CD4-positive, alpha-beta T cell treated with Interleukin-2 at 100 ng/mL for 4 hours (primary cell): ENCODE measurements around the gene ZNF488.

Experiments used
- DNase-seq: peaks from one replicate; pipeline ENCODE4 v3.0.0-alpha.2; 2020; ENCODE audit warnings: low spot score

Gene ZNF488

GRCh38 chr10:47381427-47382379 is 2.4 kb downstream of the ZNF488 start:
- no peak for DNase-seq

GRCh38 chr10:47381103-47381395 is 3.0 kb downstream of the ZNF488 start:
- DNase-seq, result no peak

- no peak for DNase-seq
Measured at GRCh38 chr10:47380341-47381102, 3.6 kb downstream of the ZNF488 start.

DNA sequence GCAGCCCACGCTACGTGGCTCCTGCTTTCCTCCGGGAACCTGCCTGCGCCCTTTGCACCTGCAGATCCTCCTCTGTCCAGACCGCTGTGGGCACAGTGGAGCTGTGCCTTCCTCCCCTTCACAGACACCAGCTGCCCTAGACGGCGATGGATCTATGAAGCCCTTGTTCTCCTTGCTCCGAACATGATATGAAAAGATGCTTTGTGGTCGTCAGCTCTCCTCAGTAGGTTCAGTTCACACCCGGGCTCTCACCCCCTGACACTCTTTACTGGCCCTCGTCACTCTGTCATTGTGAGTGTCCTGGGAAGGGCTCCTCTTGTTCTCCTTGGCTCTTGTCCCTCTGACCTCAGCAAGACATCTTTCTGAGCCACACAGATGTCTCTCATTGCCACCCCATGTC is 4.2 kb downstream of the ZNF488 start:
- DNase-seq, result no peak

DNA sequence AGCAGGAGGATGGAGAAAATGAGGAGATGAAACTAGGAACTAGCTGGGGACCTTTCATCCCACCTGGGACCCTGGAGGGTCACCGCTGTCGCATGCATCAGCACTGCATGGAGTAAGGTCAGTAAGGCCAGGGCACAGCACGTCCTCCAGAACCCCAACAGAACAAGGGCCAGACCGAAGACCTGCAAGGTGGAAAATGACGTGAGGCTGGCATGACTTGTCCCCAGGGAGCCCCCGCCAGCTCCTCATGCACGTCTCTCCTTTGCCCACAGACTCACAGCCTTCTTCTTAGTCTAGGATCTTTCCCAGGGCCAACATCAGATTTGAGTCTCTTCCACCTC is 4.7 kb downstream of the ZNF488 start:
- no peak for DNase-seq

DNA sequence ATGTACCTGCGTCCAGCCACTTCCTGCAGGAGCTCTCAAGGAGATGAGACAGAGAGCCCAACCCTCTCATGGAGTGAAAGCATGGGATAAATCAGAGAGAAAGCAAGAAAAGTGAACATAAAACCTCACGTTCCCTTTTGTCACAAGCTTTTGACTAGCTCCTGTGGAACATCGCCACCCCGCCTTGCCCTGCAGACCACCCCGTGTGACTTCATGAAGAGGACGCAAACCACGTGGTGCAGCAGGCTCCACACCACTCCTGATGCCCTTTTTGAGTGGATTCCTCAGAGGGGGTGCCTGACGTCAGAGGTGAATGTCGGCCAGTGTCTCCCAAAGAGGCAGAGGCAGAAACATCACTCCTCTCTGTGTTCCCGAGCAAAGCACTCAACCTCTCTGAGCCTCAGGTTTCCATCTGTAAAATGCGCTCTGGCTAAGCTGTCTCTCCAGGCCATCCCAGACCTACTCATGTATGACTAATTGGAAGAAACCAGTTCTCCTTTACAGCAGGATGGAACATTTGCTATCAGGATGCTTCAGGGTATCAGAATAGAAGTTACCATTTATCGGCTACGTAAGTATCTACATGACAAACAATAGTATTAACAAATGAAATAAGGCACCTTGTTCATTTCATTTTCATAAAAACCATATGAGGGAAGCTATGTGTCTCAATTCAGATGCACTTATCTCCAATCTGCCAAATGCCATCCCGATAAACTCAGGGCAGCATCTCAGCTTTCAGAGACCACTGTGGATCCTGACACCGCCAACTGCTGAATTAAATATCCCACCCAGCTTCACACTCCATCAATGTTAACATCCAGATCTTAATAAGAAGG is 5.3 kb downstream of the ZNF488 start:
- DNase-seq, result no peak

DNA sequence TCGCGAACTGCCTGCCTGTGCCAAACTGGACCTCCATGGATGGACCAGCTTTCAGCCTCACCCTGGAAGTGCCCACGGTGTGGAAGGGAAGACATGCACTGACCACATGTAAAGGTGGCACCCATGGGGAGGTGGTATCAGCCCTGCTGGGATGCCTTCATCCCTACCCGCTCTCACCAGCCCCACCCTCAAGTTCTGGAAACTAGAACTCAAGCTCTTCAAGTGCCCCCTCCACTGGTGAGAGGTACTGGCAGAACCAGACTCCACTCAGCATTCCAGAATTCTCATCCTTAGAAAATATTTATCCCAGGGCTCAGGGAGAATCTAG is 5.9 kb downstream of the ZNF488 start:
- DNase-seq, result no peak

DNA sequence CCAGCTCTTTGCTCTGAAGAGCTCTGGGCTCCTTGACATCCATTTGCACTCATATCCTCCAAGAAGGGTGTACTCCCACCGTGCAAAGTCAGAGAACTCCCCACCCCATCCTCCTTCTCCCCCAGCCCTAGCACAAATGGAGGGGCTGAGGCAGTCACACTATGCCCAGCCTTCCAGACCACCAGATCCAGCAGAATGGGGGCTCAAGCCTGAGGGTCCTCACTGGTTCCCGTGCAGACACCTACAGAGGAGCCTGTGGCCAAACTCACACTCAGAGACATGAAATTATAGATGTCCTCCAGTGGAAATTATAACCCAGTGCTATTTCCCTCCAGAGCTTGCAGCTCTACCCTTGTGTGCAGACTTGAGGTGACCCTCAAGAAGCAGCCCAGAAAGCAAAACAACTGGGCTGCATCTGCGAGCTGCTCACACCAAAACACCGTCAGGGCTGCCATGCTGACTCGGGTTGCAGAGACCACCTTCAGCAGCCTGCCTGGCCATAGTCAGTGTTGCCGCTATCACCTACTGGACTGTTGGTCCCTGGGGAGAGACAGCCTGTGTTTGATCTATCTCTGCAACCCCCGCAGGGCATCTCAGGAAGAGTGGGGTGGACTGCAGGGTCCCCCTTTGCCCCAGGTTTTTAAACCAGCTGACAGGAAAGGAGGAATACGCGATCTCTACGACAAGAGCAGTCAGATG is 7.4 kb downstream of the ZNF488 start:
- DNase-seq, result no peak

- DNase-seq, result no peak
Measured at GRCh38 chr10:47374611-47375536, 9.2 kb downstream of the ZNF488 start.

GRCh38 chr10:47372726-47373125 is 11.4 kb downstream of the ZNF488 start:
- no peak for DNase-seq

- no peak for DNase-seq
Measured at GRCh38 chr10:47371629-47372485, 12.2 kb downstream of the ZNF488 start.

DNA sequence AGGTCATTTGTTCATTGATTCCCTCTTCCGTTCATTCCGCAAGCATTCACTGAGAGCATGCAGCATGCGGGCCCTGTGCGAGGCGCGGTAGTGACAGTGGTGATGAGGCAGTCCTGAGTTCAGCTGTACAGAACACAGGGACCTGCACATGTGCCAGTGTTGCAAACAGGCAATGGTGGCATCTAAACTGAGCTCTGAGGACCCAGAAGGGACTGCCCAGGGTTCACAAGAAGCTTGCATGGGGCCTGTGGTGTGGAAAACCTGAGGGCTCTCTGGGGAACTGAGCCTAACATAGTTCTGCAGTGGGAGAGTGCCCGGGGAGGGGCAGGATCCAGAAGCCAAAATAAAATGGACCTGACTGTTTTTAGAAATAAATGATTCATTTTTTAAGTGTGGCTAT is 13.2 kb downstream of the ZNF488 start:
- DNase-seq, result no peak

- no peak for DNase-seq
Measured at GRCh38 chr10:47370015-47370767, 13.9 kb downstream of the ZNF488 start.

- no peak for DNase-seq
Measured at GRCh38 chr10:47369251-47369894, 14.7 kb downstream of the ZNF488 start.

DNA sequence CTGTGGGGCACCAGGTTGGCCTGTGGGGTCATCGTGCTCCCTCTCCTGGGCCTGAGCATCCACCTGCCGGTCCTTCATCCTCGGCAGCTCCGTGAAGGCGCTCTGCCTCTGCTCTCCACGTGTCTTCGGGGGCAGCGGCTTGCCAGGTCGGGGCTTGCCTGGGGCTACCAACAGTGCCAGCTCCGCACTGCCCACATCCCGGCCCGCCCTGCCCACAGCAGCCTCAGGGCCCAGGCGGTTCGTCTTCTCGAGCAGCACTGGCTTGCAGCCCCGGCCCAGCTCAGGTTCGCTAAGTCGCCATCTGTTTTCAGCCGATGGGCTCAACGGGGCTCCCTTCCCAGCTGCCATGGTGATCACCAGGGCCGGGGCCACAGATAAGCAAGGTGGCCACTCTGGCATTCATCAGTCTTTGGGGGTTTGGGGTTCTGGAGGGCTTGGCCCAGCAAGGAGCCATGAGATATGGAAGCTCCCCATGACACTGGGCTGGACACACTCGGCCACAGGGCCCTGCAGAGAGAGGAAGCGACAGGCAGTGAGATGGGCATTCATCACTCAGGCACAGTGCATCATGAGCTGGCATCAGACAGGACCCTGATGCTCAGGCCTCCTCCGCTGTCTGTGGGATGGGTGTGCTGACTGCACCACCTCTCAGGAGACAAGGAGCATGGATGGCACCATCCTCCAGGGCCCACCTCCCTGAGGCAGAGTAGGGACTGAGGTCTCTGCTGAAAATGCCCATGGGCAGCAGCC is 15.5 kb downstream of the ZNF488 start:
- no peak for DNase-seq

GRCh38 chr10:47367646-47368045 is 16.4 kb downstream of the ZNF488 start:
- no peak for DNase-seq

DNA sequence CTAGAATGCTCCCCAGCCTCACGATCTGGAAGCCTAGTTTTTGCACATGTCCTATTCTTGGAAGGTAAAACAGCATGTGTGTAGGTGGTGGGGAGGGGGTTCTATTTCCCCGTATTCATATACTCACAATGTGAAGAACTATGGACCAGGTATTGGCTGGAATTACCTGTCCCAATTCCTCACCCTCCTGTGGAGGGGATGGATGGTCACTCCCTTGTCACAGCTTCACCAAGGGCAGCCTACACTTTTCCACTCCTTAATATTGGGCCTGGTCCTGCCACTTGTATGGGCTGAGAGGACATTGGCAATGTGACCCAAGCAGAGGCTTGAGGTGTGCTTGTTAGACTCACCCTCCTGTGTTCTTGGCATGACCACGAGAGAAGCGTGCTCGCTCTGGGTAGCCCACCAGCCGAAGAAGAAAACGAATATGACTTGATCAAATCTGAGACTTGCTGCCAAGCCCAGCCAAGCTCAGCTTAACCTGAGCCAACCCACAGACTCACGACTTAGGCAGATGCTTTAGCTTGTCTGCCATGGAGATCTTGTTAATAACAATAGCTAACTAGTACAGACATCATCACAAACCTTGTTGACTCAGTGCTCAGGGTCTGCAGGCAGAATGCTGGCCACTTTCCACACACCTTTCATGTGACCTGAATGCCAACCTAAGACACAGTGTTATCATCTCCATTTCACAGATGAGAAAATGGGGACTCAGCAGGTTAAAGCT is 17.2 kb downstream of the ZNF488 start:
- DNase-seq, result no peak
